Choroid plexus epithelial cell (primary cell): ENCODE data around the gene IL17REL.

Experiments
- DNase-seq: peaks from one replicate; pipeline ENCODE4 v3.0.0-alpha.2; 2010; ENCODE audit warnings: low read depth
- H3K4me3 ChIP-seq: 2 replicates; pipeline ENCODE4 v1.5.1; 2011; ENCODE audit warnings: low read depth, mild to moderate bottlenecking, control low read depth, low read length, moderate library complexity
- CTCF ChIP-seq: conservative IDR thresholded peaks from 2 replicates; pipeline ENCODE4 v1.5.1; 2011; ENCODE audit warnings: low read depth, mild to moderate bottlenecking, control low read depth, inconsistent platforms, low read length, moderate library complexity

The IL17REL gene

GRCh38 chr22:50044485-50045118 lies 32.0 kb upstream of the IL17REL start:
- no peak for TF ChIP-seq CTCF
- no peak for DNase-seq
- H3K4me3 ChIP-seq, result no peak overlapping the region

GRCh38 chr22:50041361-50042065 lies 28.9 kb upstream of the IL17REL start:
- no peak for TF ChIP-seq CTCF
- no peak overlapping the region for H3K4me3 ChIP-seq
- no peak for DNase-seq

GRCh38 chr22:50040717-50041116 lies 28.2 kb upstream of the IL17REL start:
- no peak for TF ChIP-seq CTCF
- no peak for DNase-seq
- H3K4me3 ChIP-seq, result no peak overlapping the region

- no peak for TF ChIP-seq CTCF
- no peak for DNase-seq
Measured at GRCh38 chr22:50039669-50040443, 27.3 kb upstream of the IL17REL start.

GRCh38 chr22:50035976-50036724 lies 23.6 kb upstream of the IL17REL start:
- no peak overlapping the region for H3K4me3 ChIP-seq
- no peak for DNase-seq
- TF ChIP-seq CTCF, result no peak

More at GRCh38 chr22:50039669-50040443, 27.3 kb upstream of the IL17REL start:
- no peak overlapping the region for H3K4me3 ChIP-seq

- no peak overlapping the region for H3K4me3 ChIP-seq
- DNase-seq, result no peak
- no peak for TF ChIP-seq CTCF
Measured at GRCh38 chr22:50035131-50035881, 22.7 kb upstream of the IL17REL start.
